ENCODE results near the gene LMO7. TPM values are rescaled to one million over a fixed set of nuclear protein-coding genes. Genes with fewer than 3 reads are reported as not detected.
A peak's percentile ranks its signal among the peaks of the same experiment; 100 is the strongest.

The LMO7 gene
- total and polyA plus RNA-seq, 2 of the 4 experiments (the other 2 are of a cell fraction), result 266 to 367 TPM

- H3K18ac ChIP-seq (ENCODE audit: low read depth, low read length), result no peak overlapping the region
- H2BK5ac ChIP-seq (ENCODE audit: low read depth, low read length, poor library complexity, severe bottlenecking), result peak overlapping the region; percentile 0
- H4K8ac ChIP-seq (ENCODE audit: low read depth in 2 of 2, low read length in 2 of 2), result no peak overlapping the region
- peaks cover 39 to 84% of the 10 kb centered on the region in 2 experiments; a peak in 3 of 4 replicates for H3K79me1 ChIP-seq (ENCODE audit: low read depth in 1 of 2, low read length in 2 of 2)
- H3K9ac ChIP-seq (ENCODE audit: low read depth, low read length), result no peak overlapping the region
- dilution Hi-C loops (cut with HindIII; ENCODE audit: low sequenced_read_pairs, unreplicated experiment), result no loop called here
- WGBS, 2 experiments (ENCODE audit: extremely low coverage in 2 of 2, insufficient read length in 1 of 2), result no CpG with 5 or more reads among the region's 3 CpGs
- H3K23ac ChIP-seq (ENCODE audit: low read depth, low read length), result no peak overlapping the region
- no peak overlapping the region for H4K91ac ChIP-seq (ENCODE audit: insufficient read depth, low read depth, low read length)
- TF ChIP-seq RCOR1 (IDR thresholded peaks at IDR 0.05; ENCODE audit: insufficient replicate concordance, low read length) (no peak), CHD1 (IDR thresholded peaks at IDR 0.05; ENCODE audit: low read depth, low read length) (no peak), RAD21 (IDR thresholded peaks at IDR 0.05; ENCODE audit: low read length) (no peak), NFE2L2 (IDR thresholded peaks at IDR 0.05; ENCODE audit: low read depth, low read length) (no peak), BHLHE40 (IDR thresholded peaks at IDR 0.05; ENCODE audit: low read depth, low read length) (no peak), SMC3 (IDR thresholded peaks at IDR 0.05; ENCODE audit: low read depth, low read length) (no peak), POLR2A (IDR thresholded peaks at IDR 0.05; ENCODE audit: low read depth, low read length) (no peak), CEBPB (IDR thresholded peaks at IDR 0.05; ENCODE audit: low read depth, low read length) (no peak), FOS (IDR thresholded peaks at IDR 0.05; ENCODE audit: low read depth, low read length) (no peak), MAZ (IDR thresholded peaks at IDR 0.05; ENCODE audit: borderline replicate concordance, low read depth, low read length) (no peak), USF2 (IDR thresholded peaks at IDR 0.05; ENCODE audit: low read depth, low read length) (no peak), MAFK (IDR thresholded peaks at IDR 0.05; ENCODE audit: low read depth, low read length) (no peak), RFX5 (IDR thresholded peaks at IDR 0.05; ENCODE audit: low read depth, low read length) (no peak)
- TF ChIP-seq, protein P1, sequence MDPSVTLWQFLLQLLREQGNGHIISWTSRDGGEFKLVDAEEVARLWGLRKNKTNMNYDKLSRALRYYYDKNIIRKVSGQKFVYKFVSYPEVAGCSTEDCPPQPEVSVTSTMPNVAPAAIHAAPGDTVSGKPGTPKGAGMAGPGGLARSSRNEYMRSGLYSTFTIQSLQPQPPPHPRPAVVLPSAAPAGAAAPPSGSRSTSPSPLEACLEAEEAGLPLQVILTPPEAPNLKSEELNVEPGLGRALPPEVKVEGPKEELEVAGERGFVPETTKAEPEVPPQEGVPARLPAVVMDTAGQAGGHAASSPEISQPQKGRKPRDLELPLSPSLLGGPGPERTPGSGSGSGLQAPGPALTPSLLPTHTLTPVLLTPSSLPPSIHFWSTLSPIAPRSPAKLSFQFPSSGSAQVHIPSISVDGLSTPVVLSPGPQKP (IDR thresholded peaks at IDR 0.05; ENCODE audit: borderline replicate concordance, low read depth, low read length), result no peak
- H3K14ac ChIP-seq (replicated peaks; ENCODE audit: low read depth, low read length), result no peak overlapping the region
- no peak overlapping the region for H3K4ac ChIP-seq (ENCODE audit: low read depth, low read length)
- peaks cover 18% of the 10 kb centered on the region for H3K9me1 ChIP-seq (ENCODE audit: insufficient read depth, low read length)
- intact Hi-C loops (cut with micrococcal nuclease), result no loop called here
- H3K56ac ChIP-seq (ENCODE audit: extremely low read depth, insufficient read depth, low read length), result no peak overlapping the region
- H3K4me1 ChIP-seq (ENCODE audit: control insufficient read depth, insufficient read depth, low read length), result peaks cover 4% of the 10 kb centered on the region
- ATAC-seq (ENCODE audit: low read depth) (no peak; the same call in 1 of the 2 replicates), DNase-seq (no peak)
- in situ Hi-C loops (cut with MboI; ENCODE audit: low sequenced_read_pairs), result no loop called here
- no peak overlapping the region for H2BK20ac ChIP-seq (ENCODE audit: low read depth, low read length)
- H3K4me3 ChIP-seq (ENCODE audit: insufficient read depth, low read depth, low read length), result no peak overlapping the region
- 0 out of 2 replicates have a peak overlapping the region, but pooled peaks have one; percentile 37 for H4K5ac ChIP-seq (ENCODE audit: low read depth, low read length)
- no peaks in the 10 kb centered on the region for H3K27me3 ChIP-seq (ENCODE audit: control insufficient read depth, insufficient read depth, low read length)
- CTCF ChIA-PET, result interaction anchor here (0.6 to 0.7 kb wide), 2 partner anchors 11 to 51 kb away, joined by 3 to 5 read pairs; no protein-coding TSS in a partner anchor
- no peak overlapping the region for H2AK5ac ChIP-seq (ENCODE audit: low read depth, low read length)
- no peak overlapping the region for H3K4me2 ChIP-seq (ENCODE audit: low read depth, low read length)
- H3K9me3 ChIP-seq (ENCODE audit: control insufficient read depth, insufficient read depth, low read length), result no peaks in the 10 kb centered on the region
- POLR2A ChIA-PET (ENCODE audit: unreplicated experiment), result no interaction called here
- peaks cover 2% of the 10 kb centered on the region for H3K36me3 ChIP-seq (ENCODE audit: control insufficient read depth, insufficient read depth, low read length)
- H2AFZ ChIP-seq (replicated peaks; ENCODE audit: low read length, poor library complexity), result no peak overlapping the region
- no peak overlapping the region for H2AK9ac ChIP-seq (replicated peaks; ENCODE audit: low read depth, low read length, poor library complexity)
- H3K27ac ChIP-seq (ENCODE audit: insufficient read depth, low read length), result peak overlapping the region; percentile 33; the same call in 1 of the 2 replicates
- no peak overlapping the region for H2BK120ac ChIP-seq (ENCODE audit: low read depth, low read length)
- BruUV-seq (replicated peaks), result no TSS peak
- no peak overlapping the region for H2BK15ac ChIP-seq (ENCODE audit: low read depth, low read length)
- H4K20me1 ChIP-seq (ENCODE audit: insufficient read depth, low read length), result peaks cover 77% of the 10 kb centered on the region; the same call in 1 of the 2 replicates
Measured at GRCh38 chr13:75748874-75749273, 112.7 kb downstream of the LMO7 start.
